ENCODE data around the gene RAB34.
"Not testable (repeated sequence)": the region's sequence is repeated elsewhere in the genome, so short reads cannot be mapped to it uniquely, and the experiment has no call there.

Gene RAB34

GRCh38 chr17:28746611-28747050 lies 29.0 kb upstream of the RAB34 start:
- DNase-seq (ENCODE audit: low read depth) = no peak

- DNase-seq (ENCODE audit: low read depth) = no peak
Measured at GRCh38 chr17:28745786-28746411, 28.2 kb upstream of the RAB34 start.

GRCh38 chr17:28744972-28745785 lies 27.5 kb upstream of the RAB34 start:
- no peak for DNase-seq (ENCODE audit: low read depth)

GRCh38 chr17:28744104-28744971 lies 26.7 kb upstream of the RAB34 start:
- peak; percentile 62 for DNase-seq (ENCODE audit: low read depth)

GRCh38 chr17:28743243-28744103 lies 25.8 kb upstream of the RAB34 start, which contains the start of gene TRAF4:
TRAF4 (plus strand) TSS chr17:28744011; CDS start chr17:28744113, 102 bp downstream.
- peak; percentile 80 for DNase-seq (ENCODE audit: low read depth)

GRCh38 chr17:28741358-28742349 lies 24.0 kb upstream of the RAB34 start:
- DNase-seq (ENCODE audit: low read depth) = no peak

GRCh38 chr17:28740406-28741357 lies 23.0 kb upstream of the RAB34 start:
- no peak for DNase-seq (ENCODE audit: low read depth)

GRCh38 chr17:28738680-28739384 lies 21.2 kb upstream of the RAB34 start:
- DNase-seq (ENCODE audit: low read depth) = peak; percentile 50

- DNase-seq (ENCODE audit: low read depth) = no peak
Measured at GRCh38 chr17:28737770-28738679, 20.4 kb upstream of the RAB34 start.

- no peak for DNase-seq (ENCODE audit: low read depth)
Measured at GRCh38 chr17:28737316-28737715, 19.6 kb upstream of the RAB34 start.

- not testable (repeated sequence) for DNase-seq (ENCODE audit: low read depth)
Measured at GRCh38 chr17:28735913-28736769, 18.5 kb upstream of the RAB34 start.

GRCh38 chr17:28735242-28735722 lies 17.6 kb upstream of the RAB34 start:
- no peak for DNase-seq (ENCODE audit: low read depth)

GRCh38 chr17:28734712-28735241 lies 17.1 kb upstream of the RAB34 start:
- DNase-seq (ENCODE audit: low read depth) = no peak

GRCh38 chr17:28733346-28733745 lies 15.7 kb upstream of the RAB34 start:
- DNase-seq (ENCODE audit: low read depth) = no peak

GRCh38 chr17:28729950-28730330 lies 12.3 kb upstream of the RAB34 start:
- DNase-seq (ENCODE audit: low read depth) = no peak

Data from stimulated activated CD8-positive, alpha-beta memory T cell treated with anti-CD3 and anti-CD28 coated beads, Interleukin-4, amount 100 ng/mL, for 24 hours (primary cell).